Smooth muscle cell (in vitro differentiated cells): ENCODE results near the gene CHRDL2. TPM values are rescaled to one million over a fixed set of nuclear protein-coding genes. Genes with fewer than 3 reads are reported as not detected.
A peak's percentile ranks its signal among the peaks of the same experiment; 100 is the strongest.

Experiments used
- DNase-seq: peaks from one replicate; lab custom pipeline; 2025; ENCODE audit not compliant: unreplicated experiment; lab: John Stamatoyannopoulos, UW
- H2AFZ ChIP-seq: fragments of 200-600 bp; sonication (generic); 2 replicates; pipeline ENCODE4 v1.6.0; 2016; ENCODE audit warnings: antibody characterized with exemption, low read depth, mild to moderate bottlenecking
- H3F3A ChIP-seq: fragments of 200-600 bp; sonication (generic); 2 replicates; pipeline ENCODE4 v1.6.0; 2017; ENCODE audit warnings: antibody characterized with exemption, low read depth
- H3K27ac ChIP-seq: fragments of 200-600 bp; sonication (generic); 2 replicates; pipeline ENCODE4 v1.5.1; 2016; ENCODE audit warnings: low read depth, mild to moderate bottlenecking
- H3K27me3 ChIP-seq: fragments of 200-600 bp; sonication (generic); 2 replicates; pipeline ENCODE4 v1.6.1; 2016; ENCODE audit warnings: low read depth, mild to moderate bottlenecking
- H3K36me3 ChIP-seq: fragments of 200-600 bp; sonication (generic); 2 replicates; pipeline ENCODE4 v1.5.1; 2016; ENCODE audit warnings: low read depth
- H3K4me1 ChIP-seq: fragments of 200-600 bp; sonication (generic); 2 replicates; pipeline ENCODE4 v1.5.1; 2016; ENCODE audit warnings: low read depth
- H3K4me2 ChIP-seq: fragments of 200-600 bp; sonication (generic); 2 replicates; pipeline ENCODE4 v1.6.0; 2016; ENCODE audit warnings: mild to moderate bottlenecking
- H3K4me3 ChIP-seq: fragments of 200-600 bp; sonication (generic); 2 replicates; pipeline ENCODE4 v1.5.1; 2016; ENCODE audit warnings: mild to moderate bottlenecking
- H3K79me2 ChIP-seq: fragments of 200-600 bp; sonication (generic); 2 replicates; pipeline ENCODE4 v1.6.0; 2016; ENCODE audit warnings: low read depth, mild to moderate bottlenecking
- H3K9ac ChIP-seq: fragments of 200-600 bp; sonication (generic); 2 replicates; pipeline ENCODE4 v1.6.0; 2016; ENCODE audit warnings: low read depth
- H3K9me3 ChIP-seq: fragments of 200-600 bp; sonication (generic); replicated peaks from 2 replicates; pipeline ENCODE4 v1.5.1; 2016; ENCODE audit warnings: low read depth
- H4K20me1 ChIP-seq: fragments of 200-600 bp; sonication (generic); 2 replicates; pipeline ENCODE4 v1.6.0; 2016; ENCODE audit warnings: low read depth
- CTCF ChIP-seq: fragments of 200-600 bp; sonication (generic); IDR thresholded peaks from 2 replicates; pipeline ENCODE4 v1.5.1; 2017; ENCODE audit warnings: borderline replicate concordance, mild to moderate bottlenecking, antibody characterized with exemption; ENCODE audit not compliant: insufficient read depth, poor library complexity, severe bottlenecking
- WGBS: methylation state at CpG from one replicate; pipeline ENCODE4 v1.1.7; 2016; ENCODE audit warnings: low lambda C conversion rate; 5-methylcytosine and 5-hydroxymethylcytosine counted together
- polyA plus RNA-seq: library from polyadenylated mRNA; unstranded; fragments of >200 nt; fragmentation: Nextera tagmentation; extraction: Ambion mirVana; gene quantifications from 2 replicates; pipeline ENCODE4 v1.2.1, GENCODE V29; 2016
- total RNA-seq: library from RNA; depleted of rRNA; stranded (reverse); fragments of >200 nt; gene quantifications from 2 replicates; pipeline ENCODE4 v1.2.3, GENCODE V29; 2014

CHRDL2 gene
- total and polyA plus RNA-seq, 2 experiments from 2014 or later, result 13.8 to 71.4 TPM

GRCh38 chr11:74672956-74673692 lies 58.1 kb downstream of the CHRDL2 start:
- H4K20me1 ChIP-seq, result no peaks in the 10 kb centered on the region
- H3K79me2 ChIP-seq, result no peaks in the 10 kb centered on the region
- TF ChIP-seq CTCF, result no peak
- H3F3A ChIP-seq, result peaks cover 14% of the 10 kb centered on the region
- no peak overlapping the region for H2AFZ ChIP-seq
- H3K27ac ChIP-seq, result peak overlapping the region; percentile 99
- H3K9me3 ChIP-seq, result no peaks in the 10 kb centered on the region
- 18% methylated on average over 11 of the region's 12 CpGs for WGBS
- peaks cover 15% of the 10 kb centered on the region for H3K4me1 ChIP-seq
- no peaks in the 10 kb centered on the region for H3K36me3 ChIP-seq
- peak; percentile 74 for DNase-seq
- H3K9ac ChIP-seq, result peak overlapping the region; percentile 90
- H3K27me3 ChIP-seq, result no peaks in the 10 kb centered on the region
- peak overlapping the region; percentile 62 for H3K4me2 ChIP-seq
- no peak overlapping the region for H3K4me3 ChIP-seq

GRCh38 chr11:74672332-74672955 lies 58.8 kb downstream of the CHRDL2 start:
- Histone ChIP-seq H3K9ac (peak overlapping the region; percentile 87), H3K36me3 (no peaks in the 10 kb centered on the region), H3F3A (peaks cover 14% of the 10 kb centered on the region), H2AFZ (no peak overlapping the region), H3K4me2 (peak overlapping the region; percentile 26), H3K9me3 (no peaks in the 10 kb centered on the region), H3K27ac (peak overlapping the region; percentile 99), H3K4me3 (no peak overlapping the region), H4K20me1 (no peaks in the 10 kb centered on the region), H3K4me1 (peaks cover 15% of the 10 kb centered on the region), H3K27me3 (no peaks in the 10 kb centered on the region), H3K79me2 (no peaks in the 10 kb centered on the region)
- TF ChIP-seq CTCF, result no peak
- no peak for DNase-seq
- 51% methylated on average over 4 of the region's 4 CpGs for WGBS

GRCh38 chr11:74671520-74672196 lies 59.6 kb downstream of the CHRDL2 start:
- H3K4me1 ChIP-seq, result peaks cover 15% of the 10 kb centered on the region
- H3K9me3 ChIP-seq, result no peaks in the 10 kb centered on the region
- H3K4me3 ChIP-seq, result no peak overlapping the region
- H3K27me3 ChIP-seq, result no peaks in the 10 kb centered on the region
- no peaks in the 10 kb centered on the region for H4K20me1 ChIP-seq
- peaks cover 14% of the 10 kb centered on the region for H3F3A ChIP-seq
- H3K9ac ChIP-seq, result peak overlapping the region; percentile 87
- H2AFZ ChIP-seq, result no peak overlapping the region
- WGBS, result 71% methylated on average over 10 of the region's 10 CpGs
- peak overlapping the region; percentile 26 for H3K4me2 ChIP-seq
- no peak for TF ChIP-seq CTCF
- no peaks in the 10 kb centered on the region for H3K36me3 ChIP-seq
- no peaks in the 10 kb centered on the region for H3K79me2 ChIP-seq
- DNase-seq, result no peak
- H3K27ac ChIP-seq, result peak overlapping the region; percentile 99
